Measurements from ENCODE around the gene CSGALNACT2. TPM values are rescaled to one million over a fixed set of nuclear protein-coding genes. Genes with fewer than 3 reads are reported as not detected.

The CSGALNACT2 gene
- total and polyA plus RNA-seq, 7 donors: 10.2 to 33.1 (median 18.9) TPM

DNA sequence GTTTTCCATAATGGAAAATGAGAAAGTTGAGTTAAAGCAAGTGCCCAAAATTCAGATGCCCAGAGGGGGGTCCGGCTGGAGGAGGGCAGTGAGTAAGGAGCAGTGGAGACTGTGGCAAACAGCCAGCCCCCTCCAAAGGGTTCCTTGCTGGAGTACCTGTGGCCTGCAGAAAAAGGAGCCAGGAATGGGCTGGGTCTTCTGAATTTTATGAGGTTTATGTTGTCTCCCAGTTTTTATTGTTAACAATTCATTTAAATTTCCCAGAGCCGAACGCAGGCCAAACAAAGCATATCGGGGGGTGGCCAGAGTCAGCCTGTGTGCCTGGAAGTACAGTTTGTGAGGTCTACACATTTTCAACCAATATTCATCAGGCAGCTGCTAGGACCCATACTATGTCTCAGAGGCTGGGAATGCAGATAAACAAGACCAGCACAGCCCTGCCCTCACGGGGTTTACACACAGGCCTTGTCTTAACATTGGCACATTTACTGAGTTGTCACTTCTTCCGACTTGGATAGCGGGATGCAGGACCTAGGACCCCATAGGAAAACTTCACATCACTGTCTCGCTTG lies 12.9 kb upstream of the CSGALNACT2 start:
- peaks cover 4% of the 10 kb centered on the region for H3K4me1 ChIP-seq
- DNase-seq: no peak
- no peak for ATAC-seq
- no peaks in the 10 kb centered on the region for H3K36me3 ChIP-seq (ENCODE audit: insufficient read depth in 1 of 2, low read depth in 1 of 2)
- TF ChIP-seq CTCF (IDR thresholded peaks at IDR 0.05): no peak
- WGBS, 3 donors: 88 to 93% (median 90%) methylated on average over 8 of the region's 8 CpGs
- intact Hi-C loops (cut with DNase I): no loop called here
- H3K9me3 ChIP-seq: no peaks in the 10 kb centered on the region
- H3K27ac ChIP-seq: no peak overlapping the region
- H3K4me3 ChIP-seq: no peak overlapping the region
- H3K27me3 ChIP-seq (ENCODE audit: insufficient read depth in 3 of 3, low read length in 2 of 3): no peaks in the 10 kb centered on the region

DNA sequence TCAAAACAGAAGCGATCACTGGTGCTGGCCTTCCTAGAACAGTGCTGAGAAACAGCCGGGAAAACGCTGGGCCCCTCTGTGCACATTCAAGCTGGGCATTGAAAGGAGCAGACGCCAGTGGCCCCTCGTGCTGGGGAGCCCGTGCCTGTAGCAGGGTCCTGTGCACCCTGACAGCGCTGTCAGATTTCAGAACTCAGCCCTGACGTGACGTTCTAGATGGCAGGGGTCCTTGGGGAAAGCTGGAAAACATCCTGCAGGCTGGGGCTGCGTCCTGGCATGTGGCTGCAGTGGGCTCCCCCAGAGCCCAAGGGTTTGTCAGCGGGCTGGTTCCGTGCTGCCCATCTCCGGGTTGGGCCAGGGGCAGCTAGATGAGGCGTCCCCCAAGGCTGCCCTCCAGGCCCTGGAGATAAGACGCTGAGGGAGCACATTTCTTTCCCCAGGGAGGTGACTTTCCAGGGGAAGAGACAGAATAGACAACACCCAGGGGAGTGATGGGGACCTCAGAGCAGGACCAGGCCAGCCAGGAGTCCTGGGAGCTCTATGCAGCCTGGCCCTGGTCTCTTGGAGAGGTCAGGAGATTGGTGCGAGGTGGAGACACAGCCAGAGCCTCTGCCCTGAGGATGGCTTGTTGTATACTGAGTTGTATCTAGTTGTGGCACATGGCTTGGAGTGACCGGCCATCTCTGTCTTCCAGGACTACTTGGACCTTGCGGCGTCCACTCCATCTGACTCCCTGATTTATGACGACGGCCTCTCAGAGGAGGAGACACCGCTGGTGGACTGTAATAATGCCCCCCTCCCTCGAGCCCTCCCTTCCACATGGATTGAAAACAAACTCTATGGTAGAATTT lies 12.1 kb upstream of the CSGALNACT2 start:
- H3K36me3 ChIP-seq (ENCODE audit: insufficient read depth in 1 of 2, low read depth in 1 of 2): no peaks in the 10 kb centered on the region
- no peaks in the 10 kb centered on the region for H3K9me3 ChIP-seq
- peaks cover 4% of the 10 kb centered on the region for H3K4me1 ChIP-seq
- H3K27me3 ChIP-seq (ENCODE audit: insufficient read depth in 3 of 3, low read length in 2 of 3): no peaks in the 10 kb centered on the region
- ATAC-seq (no peak), DNase-seq (peak in 1 of 2 donors; percentile 37)
- intact Hi-C loops (cut with DNase I): no loop called here
- TF ChIP-seq CTCF (IDR thresholded peaks at IDR 0.05): no peak
- no peak overlapping the region for H3K27ac ChIP-seq
- WGBS, 3 donors: 84 to 87% (median 84%) methylated on average over 23 of the region's 23 CpGs
- no peak overlapping the region for H3K4me3 ChIP-seq

DNA sequence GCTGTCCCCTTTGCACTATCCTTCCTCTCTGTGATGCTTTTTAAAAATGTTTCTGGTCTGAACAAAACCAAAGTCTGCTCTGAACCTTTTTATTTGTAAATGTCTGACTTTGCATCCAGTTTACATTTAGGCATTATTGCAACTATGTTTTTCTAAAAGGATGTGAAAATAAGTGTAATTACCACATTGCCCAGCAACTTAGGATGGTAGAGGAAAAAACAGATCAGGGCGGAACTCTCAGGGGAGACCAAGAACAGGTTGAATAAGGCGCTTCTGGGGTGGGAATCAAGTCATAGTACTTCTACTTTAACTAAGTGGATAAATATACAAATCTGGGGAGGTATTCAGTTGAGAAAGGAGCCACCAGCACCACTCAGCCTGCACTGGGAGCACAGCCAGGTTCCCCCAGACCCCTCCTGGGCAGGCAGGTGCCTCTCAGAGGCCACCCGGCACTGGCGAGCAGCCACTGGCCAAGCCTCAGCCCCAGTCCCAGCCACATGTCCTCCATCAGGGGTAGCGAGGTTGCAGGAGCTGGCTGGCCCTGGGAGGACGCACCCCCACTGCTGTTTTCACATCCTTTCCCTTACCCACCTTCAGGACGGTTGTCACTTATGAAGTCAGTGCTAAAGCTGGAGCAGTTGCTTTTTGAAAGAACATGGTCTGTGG lies 11.4 kb upstream of the CSGALNACT2 start:
- no peak for ATAC-seq
- H3K27me3 ChIP-seq (ENCODE audit: insufficient read depth in 3 of 3, low read length in 2 of 3): no peaks in the 10 kb centered on the region
- intact Hi-C loops (cut with DNase I): no loop called here
- peak in 1 of 2 donors; percentile 40 for DNase-seq
- peaks cover 4% of the 10 kb centered on the region for H3K4me1 ChIP-seq
- H3K36me3 ChIP-seq (ENCODE audit: insufficient read depth in 1 of 2, low read depth in 1 of 2): no peaks in the 10 kb centered on the region
- no peak overlapping the region for H3K27ac ChIP-seq
- 74 to 81% (median 75%) methylated on average over 7 of the region's 7 CpGs for WGBS, 3 donors
- H3K9me3 ChIP-seq: no peaks in the 10 kb centered on the region
- no peak for TF ChIP-seq CTCF (IDR thresholded peaks at IDR 0.05)
- H3K4me3 ChIP-seq: no peak overlapping the region

- DNase-seq (no peak), ATAC-seq (no peak)
- Histone ChIP-seq H3K27ac (no peak overlapping the region), H3K4me3 (no peak overlapping the region), H3K4me1 (peaks cover 4% of the 10 kb centered on the region), H3K36me3 (ENCODE audit: insufficient read depth in 1 of 2, low read depth in 1 of 2) (no peaks in the 10 kb centered on the region), H3K27me3 (ENCODE audit: insufficient read depth in 3 of 3, low read length in 2 of 3) (no peaks in the 10 kb centered on the region), H3K9me3 (no peaks in the 10 kb centered on the region)
- intact Hi-C loops (cut with DNase I): no loop called here
- 73 to 79% (median 78%) methylated on average over 9 of the region's 9 CpGs for WGBS, 3 donors
- no peak for TF ChIP-seq CTCF (IDR thresholded peaks at IDR 0.05)
Measured at GRCh38 chr10:43127442-43127841, 10.8 kb upstream of the CSGALNACT2 start.

Data from psoas muscle (tissue), 8 donors.